Chondrocyte (in vitro differentiated cells): ENCODE measurements around the gene KLK13. TPM values are rescaled to one million over a fixed set of nuclear protein-coding genes. Genes with fewer than 3 reads are reported as not detected.

Experiments used
- DNase-seq: peaks from one replicate; pipeline ENCODE4 v3.0.0; 2021; ENCODE audit warnings: mixed read lengths, low spot score
- H3K27ac Mint-ChIP-seq: one replicate; pipeline ENCODE4 v1.8.0; 2021; ENCODE audit warnings: mild to moderate bottlenecking, moderate library complexity, mixed read lengths; ENCODE audit not compliant: unreplicated experiment
- H3K27me3 Mint-ChIP-seq: 2 replicates; pipeline ENCODE4 v1.8.0; 2021; ENCODE audit warnings: low read depth, mixed read lengths
- H3K36me3 Mint-ChIP-seq: 2 replicates; pipeline ENCODE4 v1.8.0; 2021; ENCODE audit warnings: low read depth, mixed read lengths
- H3K4me1 Mint-ChIP-seq: 2 replicates; pipeline ENCODE4 v1.8.0; 2021; ENCODE audit warnings: low read depth, mild to moderate bottlenecking, mixed read lengths
- H3K4me3 Mint-ChIP-seq: one replicate; pipeline ENCODE4 v1.8.0; 2021; ENCODE audit warnings: mild to moderate bottlenecking, moderate library complexity, mixed read lengths; ENCODE audit not compliant: unreplicated experiment
- H3K9me3 Mint-ChIP-seq: 2 replicates; pipeline ENCODE4 v1.8.0; 2021; ENCODE audit warnings: low read depth, mixed read lengths
- CTCF ChIP-seq: fragments of 200-600 bp; sonication (generic); IDR thresholded peaks from 2 replicates; pipeline ENCODE4 v1.5.0; 2021; ENCODE audit warnings: antibody characterized with exemption, mild to moderate bottlenecking, moderate library complexity
- total RNA-seq: library from RNA; stranded (reverse); gene quantifications from 3 replicates; pipeline ENCODE4 v1.2.1, GENCODE V29; 2021

KLK13 gene
- total RNA-seq, 1 donor from 2014 or later, result not detected

GRCh38 chr19:51096473-51097165 lies 31.7 kb upstream of the KLK13 start:
- TF ChIP-seq CTCF, result peak; percentile 34
- Mint-ChIP-seq H3K4me1 (peaks cover 2% of the 10 kb centered on the region), H3K27me3 (no peaks in the 10 kb centered on the region), H3K27ac (no peak overlapping the region), H3K36me3 (peaks cover 9% of the 10 kb centered on the region), H3K4me3 (no peak overlapping the region), H3K9me3 (no peaks in the 10 kb centered on the region)
- peak; percentile 38 for DNase-seq

- peak; percentile 77 for TF ChIP-seq CTCF
- Mint-ChIP-seq H3K27me3 (no peaks in the 10 kb centered on the region), H3K36me3 (peaks cover 9% of the 10 kb centered on the region), H3K9me3 (no peaks in the 10 kb centered on the region), H3K4me3 (no peak overlapping the region), H3K4me1 (peaks cover 2% of the 10 kb centered on the region), H3K27ac (no peak overlapping the region)
- DNase-seq, result no peak
These were observed 29.9 kb upstream of the KLK13 start for GRCh38 chr19:51094696-51095279.

GRCh38 chr19:51093510-51094345 lies 28.8 kb upstream of the KLK13 start:
- no peak overlapping the region for H3K27ac Mint-ChIP-seq
- no peak for TF ChIP-seq CTCF
- H3K4me3 Mint-ChIP-seq, result no peak overlapping the region
- peaks cover 5% of the 10 kb centered on the region for H3K36me3 Mint-ChIP-seq
- H3K27me3 Mint-ChIP-seq, result no peaks in the 10 kb centered on the region
- H3K9me3 Mint-ChIP-seq, result no peaks in the 10 kb centered on the region
- DNase-seq, result no peak
- peaks cover 2% of the 10 kb centered on the region for H3K4me1 Mint-ChIP-seq

- peaks cover 2% of the 10 kb centered on the region for H3K4me1 Mint-ChIP-seq
- H3K27ac Mint-ChIP-seq, result no peak overlapping the region
- H3K36me3 Mint-ChIP-seq, result peaks cover 5% of the 10 kb centered on the region
- no peak for DNase-seq
- H3K27me3 Mint-ChIP-seq, result no peaks in the 10 kb centered on the region
- no peaks in the 10 kb centered on the region for H3K9me3 Mint-ChIP-seq
- H3K4me3 Mint-ChIP-seq, result no peak overlapping the region
- TF ChIP-seq CTCF, result no peak
These were observed 28.2 kb upstream of the KLK13 start for GRCh38 chr19:51093101-51093500.
